Ishikawa (cell line): ENCODE data around the gene FBXL17.

Source experiments
- CREB1 ChIP-seq: IDR thresholded peaks from 2 replicates; pipeline ENCODE4 v1.6.1; 2012; ENCODE audit warnings: low read depth
- FOXM1 ChIP-seq: IDR thresholded peaks from 2 replicates; pipeline ENCODE4 v1.6.1; 2012; ENCODE audit warnings: low read depth, borderline replicate concordance
- MAX ChIP-seq: IDR thresholded peaks from 2 replicates; pipeline ENCODE4 v1.6.1; 2012
- RAD21 ChIP-seq: IDR thresholded peaks from 2 replicates; pipeline ENCODE4 v1.6.1; 2012; ENCODE audit warnings: low read depth
- REST ChIP-seq: IDR thresholded peaks from 2 replicates; pipeline ENCODE4 v1.6.1; 2012; ENCODE audit warnings: low read depth, mild to moderate bottlenecking

DNA sequence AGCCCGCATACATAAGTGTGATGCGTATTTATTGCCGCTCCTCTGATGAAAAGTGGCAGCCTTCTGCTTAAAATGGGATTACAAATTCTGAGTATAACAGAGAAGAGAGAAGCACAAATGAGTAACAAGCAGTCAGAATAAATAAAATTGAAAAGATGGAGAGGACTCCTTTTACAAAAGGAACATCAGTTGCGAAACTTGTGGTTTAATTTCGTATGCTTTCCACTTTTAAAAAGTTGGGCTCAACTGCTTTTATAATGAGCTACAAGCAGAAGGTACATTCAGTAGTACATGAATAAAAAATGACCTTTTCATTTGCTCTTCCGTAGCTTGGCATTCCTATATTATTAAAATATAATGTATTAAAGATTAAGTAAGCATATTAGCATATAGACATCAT, 320.0 kb downstream of the FBXL17 start:
- TF ChIP-seq RAD21 = no peak
- TF ChIP-seq MAX = no peak
- TF ChIP-seq CREB1 = no peak
- TF ChIP-seq REST = no peak
- TF ChIP-seq FOXM1 = no peak
